Measurements from ENCODE around the gene PBLD. TPM values are rescaled to one million over a fixed set of nuclear protein-coding genes. Genes with fewer than 3 reads are reported as not detected.

Gene PBLD
- total RNA-seq, 1 experiment from 2014 or later, result 4.9 TPM

DNA sequence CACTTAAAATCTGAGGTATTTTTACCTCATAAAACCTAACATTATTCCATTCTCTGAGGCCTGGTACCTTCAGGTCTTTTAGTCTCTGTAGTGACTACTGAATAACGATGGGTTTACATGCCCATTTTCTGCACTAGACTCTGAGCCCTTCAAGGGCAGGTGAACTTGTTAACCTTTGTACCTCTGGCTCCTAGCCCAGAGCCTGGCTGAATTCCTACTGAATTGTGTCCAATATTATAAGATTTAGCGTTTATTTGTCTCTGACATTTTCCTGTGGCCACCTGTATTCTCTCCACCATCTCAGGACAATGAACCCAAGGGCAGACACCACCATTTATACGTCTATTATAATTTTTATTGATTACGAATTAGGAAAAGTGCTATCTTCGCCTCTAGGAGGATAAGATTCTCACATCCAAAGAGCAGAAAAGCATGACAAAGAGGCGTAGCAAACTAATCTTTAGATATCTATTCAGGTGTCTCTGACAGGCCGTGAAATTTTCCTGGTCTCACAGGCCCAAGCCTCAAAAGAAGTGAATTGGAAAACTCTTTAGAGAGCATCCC lies 28.8 kb downstream of the PBLD start:
- ChIA-PET CTCF (interaction anchor here (0.6 kb wide), 1 partner anchor 94 kb away, joined by 3 read pairs; no protein-coding TSS in a partner anchor), POLR2A (ENCODE audit: low non-redundant PET) (interaction anchor here (0.6 kb wide), 1 partner anchor 96 kb away, joined by 3 read pairs; no protein-coding TSS in a partner anchor)
- Histone ChIP-seq H3K36me3 (ENCODE audit: insufficient read depth, low read length, poor library complexity, severe bottlenecking) (no peaks in the 10 kb centered on the region), H3K27me3 (replicated peaks; ENCODE audit: insufficient read depth, low read depth, low read length, poor library complexity) (no peaks in the 10 kb centered on the region), H3K9me3 (ENCODE audit: low read depth, low read length, poor library complexity, severe bottlenecking) (no peaks in the 10 kb centered on the region), H3K4me3 (ENCODE audit: low read depth, low read length, poor library complexity, severe bottlenecking) (no peak overlapping the region), H3K27ac (ENCODE audit: low read depth, low read length, poor library complexity, severe bottlenecking) (no peak overlapping the region), H3K4me1 (ENCODE audit: insufficient read depth, low read length, poor library complexity, severe bottlenecking) (no peaks in the 10 kb centered on the region)
- intact Hi-C loops (cut with micrococcal nuclease; ENCODE audit: unreplicated experiment), result loop anchor here (5.0 kb wide), 2 partner anchors 222 to 447 kb away; no protein-coding TSS in a partner anchor
- BruUV-seq (replicated peaks), result no TSS peak
- no peak for DNase-seq (ENCODE audit: low spot score)
- TF ChIP-seq, protein P1, sequence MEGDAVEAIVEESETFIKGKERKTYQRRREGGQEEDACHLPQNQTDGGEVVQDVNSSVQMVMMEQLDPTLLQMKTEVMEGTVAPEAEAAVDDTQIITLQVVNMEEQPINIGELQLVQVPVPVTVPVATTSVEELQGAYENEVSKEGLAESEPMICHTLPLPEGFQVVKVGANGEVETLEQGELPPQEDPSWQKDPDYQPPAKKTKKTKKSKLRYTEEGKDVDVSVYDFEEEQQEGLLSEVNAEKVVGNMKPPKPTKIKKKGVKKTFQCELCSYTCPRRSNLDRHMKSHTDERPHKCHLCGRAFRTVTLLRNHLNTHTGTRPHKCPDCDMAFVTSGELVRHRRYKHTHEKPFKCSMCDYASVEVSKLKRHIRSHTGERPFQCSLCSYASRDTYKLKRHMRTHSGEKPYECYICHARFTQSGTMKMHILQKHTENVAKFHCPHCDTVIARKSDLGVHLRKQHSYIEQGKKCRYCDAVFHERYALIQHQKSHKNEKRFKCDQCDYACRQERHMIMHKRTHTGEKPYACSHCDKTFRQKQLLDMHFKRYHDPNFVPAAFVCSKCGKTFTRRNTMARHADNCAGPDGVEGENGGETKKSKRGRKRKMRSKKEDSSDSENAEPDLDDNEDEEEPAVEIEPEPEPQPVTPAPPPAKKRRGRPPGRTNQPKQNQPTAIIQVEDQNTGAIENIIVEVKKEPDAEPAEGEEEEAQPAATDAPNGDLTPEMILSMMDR (conservative IDR thresholded peaks at IDR 0.05; ENCODE audit: low read depth, low read length), result no peak
- TF ChIP-seq EZH2 (IDR thresholded peaks at IDR 0.05; ENCODE audit: borderline replicate concordance, low read depth, low read length, poor library complexity, severe bottlenecking), result no peak

DNA sequence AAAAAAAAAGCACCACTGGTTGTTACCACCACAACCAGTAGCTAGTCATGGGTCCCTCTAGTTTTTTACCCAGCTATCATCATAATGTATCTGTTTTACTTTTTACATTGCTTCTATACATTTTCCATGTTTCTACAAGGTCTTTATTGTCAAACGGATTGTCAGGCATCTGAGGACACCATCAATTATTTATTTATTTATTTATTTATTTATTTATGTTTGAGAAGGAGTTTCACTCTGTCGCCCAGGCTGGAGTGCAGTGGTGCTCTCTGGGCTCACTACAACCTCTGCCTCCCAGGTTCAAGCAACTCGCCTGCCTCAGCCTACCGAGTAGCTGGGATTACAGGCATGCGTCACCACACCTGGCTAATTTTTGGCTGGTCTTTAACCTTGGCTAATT lies 29.9 kb downstream of the PBLD start:
- Histone ChIP-seq H3K4me3 (ENCODE audit: low read depth, low read length, poor library complexity, severe bottlenecking) (no peak overlapping the region), H3K27ac (ENCODE audit: low read depth, low read length, poor library complexity, severe bottlenecking) (no peak overlapping the region), H3K4me1 (ENCODE audit: insufficient read depth, low read length, poor library complexity, severe bottlenecking) (no peaks in the 10 kb centered on the region), H3K27me3 (replicated peaks; ENCODE audit: insufficient read depth, low read depth, low read length, poor library complexity) (no peaks in the 10 kb centered on the region), H3K36me3 (ENCODE audit: insufficient read depth, low read length, poor library complexity, severe bottlenecking) (no peaks in the 10 kb centered on the region), H3K9me3 (ENCODE audit: low read depth, low read length, poor library complexity, severe bottlenecking) (no peaks in the 10 kb centered on the region)
- DNase-seq (ENCODE audit: low spot score), result no peak
- POLR2A ChIA-PET (ENCODE audit: low non-redundant PET), result interaction anchor here (0.6 kb wide), 1 partner anchor 60 kb away, joined by 12 read pairs; no protein-coding TSS in a partner anchor
- no TSS peak for BruUV-seq (replicated peaks)
- intact Hi-C loops (cut with micrococcal nuclease; ENCODE audit: unreplicated experiment), result loop anchor here (1.0 to 5.0 kb wide), 3 partner anchors 90 to 446 kb away; no protein-coding TSS in a partner anchor
- CTCF ChIA-PET, result interaction anchor here (0.6 to 1.1 kb wide), 2 partner anchors 89 to 448 kb away, joined by 3 to 4 read pairs; no protein-coding TSS in a partner anchor
- TF ChIP-seq, protein P1 (conservative IDR thresholded peaks at IDR 0.05; ENCODE audit: low read depth, low read length), result no peak
- TF ChIP-seq EZH2 (IDR thresholded peaks at IDR 0.05; ENCODE audit: borderline replicate concordance, low read depth, low read length, poor library complexity, severe bottlenecking), result no peak

DNA sequence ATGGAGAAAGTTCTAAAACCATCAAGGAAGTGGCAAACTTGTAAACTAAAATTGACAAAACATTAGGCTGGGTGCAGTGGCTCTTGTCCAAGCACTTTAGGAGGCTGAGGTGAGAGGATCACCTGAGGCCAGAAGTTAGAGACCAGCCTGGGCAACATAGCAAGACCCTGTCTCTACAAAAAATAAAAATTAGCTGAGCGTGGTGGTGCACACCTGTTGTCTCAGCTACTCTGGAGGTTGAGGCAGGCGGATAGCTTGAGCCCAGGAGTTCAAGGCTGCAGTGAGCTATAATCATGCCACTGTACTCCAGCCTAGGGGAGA lies 30.3 kb downstream of the PBLD start:
- Histone ChIP-seq H3K27me3 (replicated peaks; ENCODE audit: insufficient read depth, low read depth, low read length, poor library complexity) (no peaks in the 10 kb centered on the region), H3K9me3 (ENCODE audit: low read depth, low read length, poor library complexity, severe bottlenecking) (no peaks in the 10 kb centered on the region), H3K4me1 (ENCODE audit: insufficient read depth, low read length, poor library complexity, severe bottlenecking) (peaks cover 1% of the 10 kb centered on the region), H3K36me3 (ENCODE audit: insufficient read depth, low read length, poor library complexity, severe bottlenecking) (no peaks in the 10 kb centered on the region), H3K4me3 (ENCODE audit: low read depth, low read length, poor library complexity, severe bottlenecking) (no peak overlapping the region), H3K27ac (ENCODE audit: low read depth, low read length, poor library complexity, severe bottlenecking) (no peak overlapping the region)
- no TSS peak for BruUV-seq (replicated peaks)
- TF ChIP-seq, protein P1 (conservative IDR thresholded peaks at IDR 0.05; ENCODE audit: low read depth, low read length), result no peak
- TF ChIP-seq EZH2 (IDR thresholded peaks at IDR 0.05; ENCODE audit: borderline replicate concordance, low read depth, low read length, poor library complexity, severe bottlenecking), result no peak
- ChIA-PET POLR2A (ENCODE audit: low non-redundant PET) (interaction anchor here (0.6 kb wide), 1 partner anchor 60 kb away, joined by 12 read pairs; no protein-coding TSS in a partner anchor), CTCF (interaction anchor here (0.6 to 1.1 kb wide), 2 partner anchors 88 to 447 kb away, joined by 3 to 4 read pairs; no protein-coding TSS in a partner anchor)
- intact Hi-C loops (cut with micrococcal nuclease; ENCODE audit: unreplicated experiment), result loop anchor here (1.0 to 5.0 kb wide), 3 partner anchors 89 to 445 kb away; no protein-coding TSS in a partner anchor
- DNase-seq (ENCODE audit: low spot score), result no peak

All from A673 (cell line).